ENCODE results near the gene RGS9.

RGS9 gene

GRCh38 chr17:65116515-65116914 is 20.7 kb upstream of the RGS9 start:
- DNase-seq, result peak; percentile 2

- no peak for DNase-seq
Observed at GRCh38 chr17:65117384-65118035, 19.7 kb upstream of the RGS9 start.

GRCh38 chr17:65121368-65121767 is 15.8 kb upstream of the RGS9 start:
- DNase-seq, result no peak

GRCh38 chr17:65121916-65122806 is 15.0 kb upstream of the RGS9 start:
- DNase-seq, result no peak

GRCh38 chr17:65122836-65123756 is 14.1 kb upstream of the RGS9 start:
- DNase-seq, result peak; percentile 98

GRCh38 chr17:65123757-65124675 is 13.2 kb upstream of the RGS9 start:
- no peak for DNase-seq

- DNase-seq, result no peak
Observed at GRCh38 chr17:65130832-65131231, 6.3 kb upstream of the RGS9 start.

- no peak for DNase-seq
Observed at GRCh38 chr17:65131240-65131639, 5.9 kb upstream of the RGS9 start.

- DNase-seq, result no peak
Observed at GRCh38 chr17:65131946-65132345, 5.2 kb upstream of the RGS9 start.

GRCh38 chr17:65134035-65134434 is 3.1 kb upstream of the RGS9 start:
- DNase-seq, result no peak

- peak; percentile 58 for DNase-seq
Observed at GRCh38 chr17:65139101-65139764, 2.1 kb downstream of the RGS9 start.

GRCh38 chr17:65142247-65142646 is 5.1 kb downstream of the RGS9 start:
- DNase-seq, result no peak

- DNase-seq, result peak; percentile 50
Observed at GRCh38 chr17:65143889-65144604, 6.9 kb downstream of the RGS9 start.

GRCh38 chr17:65145743-65146142 is 8.6 kb downstream of the RGS9 start:
- no peak for DNase-seq

GRCh38 chr17:65147955-65148354 is 10.8 kb downstream of the RGS9 start:
- DNase-seq, result no peak

GRCh38 chr17:65154770-65155589 is 17.8 kb downstream of the RGS9 start:
- peak; percentile 42 for DNase-seq

GRCh38 chr17:65155622-65156021 is 18.5 kb downstream of the RGS9 start:
- no peak for DNase-seq

GRCh38 chr17:65156185-65156834 is 19.1 kb downstream of the RGS9 start:
- no peak for DNase-seq

- DNase-seq, result peak; percentile 29
Observed at GRCh38 chr17:65156835-65157565, 19.8 kb downstream of the RGS9 start.

Data from islet precursor cell (in vitro differentiated cells).